Parathyroid adenoma (tissue), 2 donors: ENCODE data around the gene SRPK3.
"Not testable (repeated sequence)": the region's sequence is repeated elsewhere in the genome, so short reads cannot be mapped to it uniquely, and the experiment has no call there.

Experiments used
- H2AFZ ChIP-seq: fragments of 300-600 bp; sonication (generic); one replicate; pipeline ENCODE4 v1.7.0; 2017; ENCODE audit warnings: antibody characterized with exemption, mild to moderate bottlenecking
- H3K27ac ChIP-seq: fragments of 300-600 bp; sonication (generic); one replicate; pipeline ENCODE4 v1.7.0; 2017
- H3K27me3 ChIP-seq: fragments of 300-600 bp; sonication (generic); one replicate; pipeline ENCODE4 v1.7.0; 2017; ENCODE audit warnings: low read length; ENCODE audit not compliant: control insufficient read depth, insufficient read depth
- H3K36me3 ChIP-seq: fragments of 300-600 bp; sonication (generic); one replicate; pipeline ENCODE4 v1.7.0; 2017; ENCODE audit warnings: low read length; ENCODE audit not compliant: control insufficient read depth, insufficient read depth
- H3K4me1 ChIP-seq: fragments of 300-600 bp; sonication (generic); one replicate; pipeline ENCODE4 v1.7.0; 2017; ENCODE audit warnings: control low read depth
- H3K4me2 ChIP-seq: fragments of 300-600 bp; sonication (generic); one replicate; pipeline ENCODE4 v1.7.0; 2017; ENCODE audit warnings: low read length
- H3K4me3 ChIP-seq: fragments of 300-600 bp; sonication (generic); one replicate; pipeline ENCODE4 v1.7.0; 2017; ENCODE audit warnings: low read depth, low read length
- H3K79me2 ChIP-seq: fragments of 300-600 bp; sonication (generic); one replicate; pipeline ENCODE4 v1.7.0; 2017; ENCODE audit warnings: control low read depth
- H3K9ac ChIP-seq: fragments of 300-600 bp; sonication (generic); one replicate; pipeline ENCODE4 v1.7.0; 2017; ENCODE audit warnings: mild to moderate bottlenecking
- H3K9me3 ChIP-seq: fragments of 300-600 bp; sonication (generic); one replicate; pipeline ENCODE4 v1.7.0; 2017; ENCODE audit warnings: low read length; ENCODE audit not compliant: control insufficient read depth
- TF ChIP-seq, protein P1 (sequence below): fragments of 300-600 bp; sonication (generic); IDR thresholded peaks from one replicate; pipeline ENCODE4 v1.7.0; 2017; ENCODE audit warnings: antibody characterized with exemption, mild to moderate bottlenecking
- donor health status: primary hyperparathyroidism.

The SRPK3 gene

DNA sequence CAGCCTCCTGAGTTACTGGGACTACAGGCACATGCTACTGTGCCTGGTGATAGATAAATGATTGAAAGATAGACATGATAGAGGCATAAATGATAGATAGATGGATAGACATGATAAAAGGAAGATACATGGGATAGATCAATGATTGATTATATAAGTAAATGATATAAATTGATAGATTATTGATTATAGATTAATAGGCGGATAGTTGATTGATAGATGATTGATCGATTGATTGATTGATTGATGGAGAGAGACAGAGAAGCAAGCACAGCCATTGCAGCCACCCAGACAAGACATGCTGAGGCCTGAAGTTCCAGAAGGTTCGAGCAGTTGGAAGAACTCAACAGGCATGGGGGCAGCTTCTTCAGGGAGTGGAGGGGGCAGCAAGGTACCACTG lies 34.5 kb upstream of the SRPK3 start:
- TF ChIP-seq, protein P1, sequence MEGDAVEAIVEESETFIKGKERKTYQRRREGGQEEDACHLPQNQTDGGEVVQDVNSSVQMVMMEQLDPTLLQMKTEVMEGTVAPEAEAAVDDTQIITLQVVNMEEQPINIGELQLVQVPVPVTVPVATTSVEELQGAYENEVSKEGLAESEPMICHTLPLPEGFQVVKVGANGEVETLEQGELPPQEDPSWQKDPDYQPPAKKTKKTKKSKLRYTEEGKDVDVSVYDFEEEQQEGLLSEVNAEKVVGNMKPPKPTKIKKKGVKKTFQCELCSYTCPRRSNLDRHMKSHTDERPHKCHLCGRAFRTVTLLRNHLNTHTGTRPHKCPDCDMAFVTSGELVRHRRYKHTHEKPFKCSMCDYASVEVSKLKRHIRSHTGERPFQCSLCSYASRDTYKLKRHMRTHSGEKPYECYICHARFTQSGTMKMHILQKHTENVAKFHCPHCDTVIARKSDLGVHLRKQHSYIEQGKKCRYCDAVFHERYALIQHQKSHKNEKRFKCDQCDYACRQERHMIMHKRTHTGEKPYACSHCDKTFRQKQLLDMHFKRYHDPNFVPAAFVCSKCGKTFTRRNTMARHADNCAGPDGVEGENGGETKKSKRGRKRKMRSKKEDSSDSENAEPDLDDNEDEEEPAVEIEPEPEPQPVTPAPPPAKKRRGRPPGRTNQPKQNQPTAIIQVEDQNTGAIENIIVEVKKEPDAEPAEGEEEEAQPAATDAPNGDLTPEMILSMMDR, result no peak
- H3K9ac ChIP-seq, result no peak overlapping the region
- no peaks in the 10 kb centered on the region for H3K36me3 ChIP-seq
- no peaks in the 10 kb centered on the region for H3K27me3 ChIP-seq
- no peaks in the 10 kb centered on the region for H3K4me1 ChIP-seq
- H3K4me2 ChIP-seq, result no peak overlapping the region
- H3K27ac ChIP-seq, result no peak overlapping the region
- H2AFZ ChIP-seq, result no peak overlapping the region
- no peak overlapping the region for H3K4me3 ChIP-seq
- H3K9me3 ChIP-seq, result no peaks in the 10 kb centered on the region
- no peaks in the 10 kb centered on the region for H3K79me2 ChIP-seq

DNA sequence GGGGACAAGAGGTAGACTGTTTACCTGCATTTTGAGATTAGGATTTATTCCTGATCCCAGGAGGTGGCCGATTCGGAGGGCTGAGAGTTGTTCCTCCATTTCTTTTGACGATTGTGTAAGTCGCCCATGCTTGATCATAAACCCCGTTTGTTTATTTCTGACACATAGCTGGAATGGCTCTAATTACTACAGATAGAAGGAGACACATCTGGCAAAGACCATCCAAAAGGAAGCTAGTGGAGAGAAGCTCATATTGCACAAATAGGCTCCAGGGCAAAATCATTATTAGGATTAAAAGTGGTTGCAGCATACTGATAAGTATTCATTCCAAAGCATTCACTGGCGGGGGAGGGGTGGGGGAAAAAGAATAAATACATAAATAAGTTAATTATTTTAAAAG lies 33.9 kb upstream of the SRPK3 start:
- not testable (repeated sequence) for H3K36me3 ChIP-seq, H3K4me3 ChIP-seq, H3K4me2 ChIP-seq, H3K27ac ChIP-seq, H3K4me1 ChIP-seq, H2AFZ ChIP-seq, H3K27me3 ChIP-seq, H3K9ac ChIP-seq, H3K79me2 ChIP-seq, H3K9me3 ChIP-seq

DNA sequence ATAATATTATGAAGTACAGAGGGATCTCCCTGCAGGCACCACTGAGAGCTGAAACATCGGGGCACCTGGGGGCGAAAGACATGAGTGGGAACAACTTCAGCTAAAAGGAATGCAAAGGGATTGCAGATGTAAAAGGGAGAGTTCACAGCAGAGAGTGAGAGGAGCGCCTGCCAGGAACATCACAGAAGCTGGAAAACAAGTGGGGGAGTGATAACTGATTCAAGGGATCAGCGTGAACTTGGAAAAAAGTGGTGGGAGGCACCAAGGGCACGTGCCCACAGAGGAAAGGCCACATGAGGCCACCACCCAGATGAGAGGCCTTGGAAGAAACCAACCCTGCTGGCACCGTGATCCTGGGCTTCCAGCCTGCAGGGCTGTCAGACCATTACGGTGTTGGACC lies 31.8 kb upstream of the SRPK3 start:
- H3K27me3 ChIP-seq, H3K4me2 ChIP-seq, H3K36me3 ChIP-seq, H3K4me1 ChIP-seq, H3K9ac ChIP-seq, H2AFZ ChIP-seq, H3K27ac ChIP-seq, H3K9me3 ChIP-seq, H3K4me3 ChIP-seq, H3K79me2 ChIP-seq: not testable (repeated sequence)

DNA sequence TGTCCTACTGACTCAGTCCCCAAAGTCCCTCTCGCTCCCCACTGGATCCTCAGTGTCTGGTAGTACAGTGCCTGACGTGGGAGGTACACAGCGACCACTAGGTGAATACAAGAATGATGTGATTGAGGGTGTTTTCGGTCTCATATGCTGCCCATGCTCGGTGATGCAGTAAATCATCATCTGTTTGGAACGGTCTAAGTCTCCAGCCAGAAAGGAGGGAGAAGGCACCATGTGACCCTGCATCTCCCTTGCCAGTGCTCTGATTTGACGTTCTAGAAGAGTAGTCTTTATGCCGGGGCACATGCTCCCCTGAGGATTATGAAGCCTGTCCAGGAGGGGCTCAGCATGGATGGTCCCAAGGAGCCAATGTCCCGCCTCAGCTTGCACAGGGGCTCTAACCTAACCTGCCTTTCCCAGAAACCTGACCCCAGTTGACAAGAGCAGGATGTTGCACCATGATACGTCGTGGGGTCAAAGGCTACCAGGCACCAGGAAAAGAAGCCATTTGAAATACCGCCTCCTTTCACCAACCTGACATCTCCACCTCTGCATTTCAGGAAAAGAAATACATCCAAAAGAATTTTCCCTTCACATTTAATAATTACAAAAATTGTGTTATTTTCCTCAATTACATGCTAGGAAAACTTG lies 30.6 kb upstream of the SRPK3 start:
- Histone ChIP-seq H3K4me2 (no peak overlapping the region), H3K27me3 (no peaks in the 10 kb centered on the region), H2AFZ (no peak overlapping the region), H3K4me3 (no peak overlapping the region), H3K9ac (no peak overlapping the region), H3K27ac (no peak overlapping the region), H3K36me3 (no peaks in the 10 kb centered on the region), H3K79me2 (no peaks in the 10 kb centered on the region), H3K4me1 (no peaks in the 10 kb centered on the region), H3K9me3 (no peaks in the 10 kb centered on the region)
- TF ChIP-seq, protein P1, result no peak

DNA sequence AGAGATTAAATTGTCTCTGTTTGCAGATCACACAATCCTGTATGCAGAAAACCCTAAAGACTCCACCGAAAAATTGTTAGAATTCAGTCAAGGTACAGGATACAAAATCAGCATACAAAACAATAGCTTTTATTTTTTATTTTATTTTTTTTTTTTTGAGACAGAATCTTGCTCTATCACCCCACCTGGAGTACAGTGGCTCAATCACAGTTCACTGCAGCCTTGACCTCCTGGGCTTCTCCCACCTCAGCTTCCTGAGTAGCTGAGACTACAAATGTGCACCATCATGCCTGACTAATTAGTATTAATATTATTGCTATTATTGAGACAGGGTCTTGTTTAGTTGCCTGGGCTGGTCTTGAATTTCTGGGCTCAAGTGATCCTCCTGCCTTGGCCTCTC lies 25.7 kb upstream of the SRPK3 start:
- Histone ChIP-seq H2AFZ (no peak overlapping the region), H3K4me3 (no peak overlapping the region), H3K27me3 (no peaks in the 10 kb centered on the region), H3K9ac (no peak overlapping the region), H3K36me3 (no peaks in the 10 kb centered on the region), H3K4me1 (no peaks in the 10 kb centered on the region), H3K27ac (no peak overlapping the region), H3K9me3 (no peaks in the 10 kb centered on the region), H3K4me2 (no peak overlapping the region), H3K79me2 (no peaks in the 10 kb centered on the region)
- TF ChIP-seq, protein P1, result no peak

DNA sequence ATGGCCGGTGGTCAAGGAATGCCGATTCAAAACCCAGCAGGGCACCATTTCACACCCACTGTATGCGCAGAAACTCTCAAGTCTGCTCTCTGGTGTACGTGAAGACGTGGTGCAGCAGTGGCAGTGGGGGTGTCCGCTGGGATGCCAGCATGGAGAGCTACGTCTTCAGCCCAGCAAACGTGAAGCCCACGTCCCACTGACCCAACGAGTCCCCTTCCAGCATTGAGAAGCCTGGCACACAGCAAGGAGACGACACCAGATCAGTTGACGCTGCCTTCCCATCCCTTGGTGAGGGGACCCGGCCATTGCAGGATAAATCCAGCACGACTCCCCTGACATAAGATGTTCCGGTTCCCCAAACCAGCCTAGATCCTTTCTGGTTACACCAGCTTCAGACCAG lies 19.0 kb upstream of the SRPK3 start:
- no peaks in the 10 kb centered on the region for H3K36me3 ChIP-seq
- no peak overlapping the region for H3K4me3 ChIP-seq
- H3K4me1 ChIP-seq, result no peaks in the 10 kb centered on the region
- H3K9me3 ChIP-seq, result no peaks in the 10 kb centered on the region
- no peak overlapping the region for H2AFZ ChIP-seq
- H3K27ac ChIP-seq, result no peak overlapping the region
- H3K79me2 ChIP-seq, result no peaks in the 10 kb centered on the region
- H3K4me2 ChIP-seq, result no peak overlapping the region
- TF ChIP-seq, protein P1, result no peak
- H3K9ac ChIP-seq, result no peak overlapping the region
- H3K27me3 ChIP-seq, result no peaks in the 10 kb centered on the region
